Frontal cortex (tissue), 1 donor: Measurements from ENCODE around the gene SRSF1. TPM values are rescaled to one million over a fixed set of nuclear protein-coding genes. Genes with fewer than 3 reads are reported as not detected.

Experiments used
- small RNA-seq: library from RNA; depleted of rRNA; stranded (forward); fragments of <200 nt; gene quantifications from one replicate; pipeline ENCODE3, GENCODE V24; 2014
- total RNA-seq: library from RNA; depleted of rRNA; stranded (reverse); fragments of >200 nt; gene quantifications from one replicate; pipeline ENCODE4 v1.2.3, GENCODE V29; 2014

Gene SRSF1
- total RNA-seq, 1 donor from 2014 or later: 373 TPM

Small RNA genes within 50 kb of the gene (small RNA-seq; reads per million reads assigned to genes)
- not detected for gene AC015813.4

Other genes with a start within 250 kb of the SRSF1 start
- 30.2 TPM for gene MRPS23, start 157.2 kb downstream of the SRSF1 start, total RNA-seq
- 6.5 TPM for gene CUEDC1, start 51.8 kb downstream of the SRSF1 start, total RNA-seq
- 59.5 TPM for gene VEZF1, start 19.0 kb downstream of the SRSF1 start, total RNA-seq
- gene DYNLL2, start 76.2 kb upstream of the SRSF1 start, total RNA-seq: 33.0 TPM
- gene OR4D1, start 141.1 kb upstream of the SRSF1 start, total RNA-seq: under 0.01 TPM
- gene OR4D2, start 159.7 kb upstream of the SRSF1 start, total RNA-seq: not detected
- not detected for gene EPX, start 185.5 kb upstream of the SRSF1 start, total RNA-seq
- 13.0 TPM for gene MKS1, start 212.0 kb upstream of the SRSF1 start, total RNA-seq
- gene LPO, start 231.3 kb upstream of the SRSF1 start, total RNA-seq: not detected